ENCODE data around the gene LILRB3.

- TF ChIP-seq CTCF (IDR thresholded peaks at IDR 0.05 in 8 of 11, conservative IDR thresholded peaks at IDR 0.05 in 3 of 11) = no peak
- no peak for TF ChIP-seq POLR2A (IDR thresholded peaks at IDR 0.05)
Measured at GRCh38 chr19:54169149-54169740, 53.6 kb downstream of the LILRB3 start.

All from spleen (tissue), 7 donors.